WTC11 (cell line): Measurements from ENCODE around the gene EREG. TPM values are rescaled to one million over a fixed set of nuclear protein-coding genes. Genes with fewer than 3 reads are reported as not detected.

Experiments
- ATAC-seq: fragments of 200-7000 bp; cut with Tn5 transposase; 2 replicates; pipeline ENCODE4 v1.10.0; 2021; ENCODE audit warnings: mild to moderate bottlenecking, moderate library complexity
- CTCF ChIA-PET: fragments of 300-600 bp; sonication (Branson Sonifier 250); formaldehyde crosslinking; loops from one replicate; lab custom pipeline; 2021; ENCODE audit warnings: antibody characterized with exemption; lab: Charles Lee
- POLR2A ChIA-PET: fragments of 350-600 bp; sonication (Branson Sonifier 250); formaldehyde crosslinking; loops from one replicate; lab custom pipeline; 2021; ENCODE audit warnings: antibody characterized with exemption; lab: Charles Lee
- DNase-seq: peaks from one replicate; pipeline ENCODE4 v3.0.0; 2021; ENCODE audit warnings: low spot score
- H3K27ac Mint-ChIP-seq: 2 replicates; pipeline ENCODE4 v1.8.0; 2021; ENCODE audit warnings: mixed read lengths
- H3K27me3 Mint-ChIP-seq: 2 replicates; pipeline ENCODE4 v1.8.0; 2021; ENCODE audit warnings: low read depth, mild to moderate bottlenecking, moderate library complexity, mixed read lengths
- H3K36me3 Mint-ChIP-seq: 2 replicates; pipeline ENCODE4 v1.8.0; 2021; ENCODE audit warnings: mixed read lengths
- H3K4me1 Mint-ChIP-seq: 2 replicates; pipeline ENCODE4 v1.8.0; 2022; ENCODE audit warnings: mixed read lengths
- H3K4me3 Mint-ChIP-seq: 2 replicates; pipeline ENCODE4 v1.8.0; 2021; ENCODE audit warnings: mild to moderate bottlenecking, moderate library complexity, mixed read lengths
- H3K9me3 Mint-ChIP-seq: 2 replicates; pipeline ENCODE4 v1.8.0; 2021; ENCODE audit warnings: mixed read lengths
- AFF4 ChIP-seq: sonication (generic); formaldehyde crosslinking; IDR thresholded peaks from 2 replicates; pipeline ENCODE4 v1.8.1; 2023; ENCODE audit warnings: mild to moderate bottlenecking, missing genetic modification reagents, borderline replicate concordance
- CBFB ChIP-seq: sonication (generic); formaldehyde crosslinking; IDR thresholded peaks from 2 replicates; pipeline ENCODE4 v1.8.1; 2022; ENCODE audit warnings: mild to moderate bottlenecking, low read depth, missing genetic modification reagents
- CREB1 ChIP-seq: sonication (generic); formaldehyde crosslinking; IDR thresholded peaks from 2 replicates; pipeline ENCODE4 v1.8.0; 2023; ENCODE audit warnings: mild to moderate bottlenecking, missing genetic modification reagents
- CREM ChIP-seq: sonication (generic); formaldehyde crosslinking; IDR thresholded peaks from 2 replicates; pipeline ENCODE4 v1.8.1; 2022; ENCODE audit warnings: mild to moderate bottlenecking, missing genetic modification reagents, moderate library complexity
- EMX1 ChIP-seq: fragments of 250-450 bp; sonication (Bioruptor Pico); IDR thresholded peaks from 2 replicates; pipeline ENCODE4 v1.8.0; 2021; ENCODE audit warnings: mild to moderate bottlenecking
- GABPB1 ChIP-seq: sonication (generic); formaldehyde crosslinking; IDR thresholded peaks from 2 replicates; pipeline ENCODE4 v1.8.1; 2023; ENCODE audit warnings: mild to moderate bottlenecking, missing genetic modification reagents
- KAT7 ChIP-seq: sonication (generic); formaldehyde crosslinking; IDR thresholded peaks from 2 replicates; pipeline ENCODE4 v1.8.1; 2023; ENCODE audit warnings: missing genetic modification reagents, mild to moderate bottlenecking, borderline replicate concordance
- NFATC4 ChIP-seq: fragments of 250-450 bp; sonication (Bioruptor Pico); IDR thresholded peaks from 2 replicates; pipeline ENCODE4 v1.9.0; 2021; ENCODE audit warnings: mild to moderate bottlenecking
- PREB ChIP-seq: sonication (generic); formaldehyde crosslinking; IDR thresholded peaks from 2 replicates; pipeline ENCODE4 v1.8.1; 2022; ENCODE audit warnings: mild to moderate bottlenecking, missing genetic modification reagents, moderate library complexity, borderline replicate concordance
- PRRX2 ChIP-seq: fragments of 250-450 bp; sonication (Bioruptor Pico); IDR thresholded peaks from 2 replicates; pipeline ENCODE4 v1.8.0; 2021; ENCODE audit warnings: mild to moderate bottlenecking
- SMAD4 ChIP-seq: sonication (generic); formaldehyde crosslinking; IDR thresholded peaks from 2 replicates; pipeline ENCODE4 v1.8.0; 2022; ENCODE audit warnings: mild to moderate bottlenecking, missing genetic modification reagents
- SP1 ChIP-seq: sonication (generic); formaldehyde crosslinking; conservative IDR thresholded peaks from 2 replicates; pipeline ENCODE4 v1.8.1; 2022; ENCODE audit warnings: missing genetic modification reagents
- TEAD4 ChIP-seq: sonication (generic); formaldehyde crosslinking; IDR thresholded peaks from 2 replicates; pipeline ENCODE4 v1.8.0; 2022; ENCODE audit warnings: mild to moderate bottlenecking, missing genetic modification reagents
- TP53 ChIP-seq: sonication (generic); formaldehyde crosslinking; IDR thresholded peaks from 2 replicates; pipeline ENCODE4 v1.8.1; 2023; ENCODE audit warnings: mild to moderate bottlenecking, missing genetic modification reagents
- total RNA-seq: library from RNA; stranded (reverse); gene quantifications from 3 replicates; pipeline ENCODE4 v1.2.3, GENCODE V29; 2021
- TF ChIP-seq, protein P1 (sequence below): sonication (generic); formaldehyde crosslinking; IDR thresholded peaks from 2 replicates; pipeline ENCODE4 v1.8.0; 2022; ENCODE audit warnings: mild to moderate bottlenecking, missing genetic modification reagents
- TF ChIP-seq, protein P2 (sequence below): sonication (generic); formaldehyde crosslinking; IDR thresholded peaks from 2 replicates; pipeline ENCODE4 v1.8.0; 2023; ENCODE audit warnings: missing genetic modification reagents
- TF ChIP-seq, protein P3 (sequence below): fragments of 250-450 bp; sonication (Bioruptor Pico); IDR thresholded peaks from 2 replicates; pipeline ENCODE4 v1.9.0; 2021; ENCODE audit warnings: moderate library complexity, mild to moderate bottlenecking, inconsistent platforms, borderline replicate concordance

The EREG gene
- total RNA-seq, 1 experiment from 2014 or later, result 0.09 TPM

GRCh38 chr4:74413265-74413664 lies 48.3 kb downstream of the EREG start (continued):
- TF ChIP-seq EMX1 (CRISPR knock-in tag), result no peak

DNA sequence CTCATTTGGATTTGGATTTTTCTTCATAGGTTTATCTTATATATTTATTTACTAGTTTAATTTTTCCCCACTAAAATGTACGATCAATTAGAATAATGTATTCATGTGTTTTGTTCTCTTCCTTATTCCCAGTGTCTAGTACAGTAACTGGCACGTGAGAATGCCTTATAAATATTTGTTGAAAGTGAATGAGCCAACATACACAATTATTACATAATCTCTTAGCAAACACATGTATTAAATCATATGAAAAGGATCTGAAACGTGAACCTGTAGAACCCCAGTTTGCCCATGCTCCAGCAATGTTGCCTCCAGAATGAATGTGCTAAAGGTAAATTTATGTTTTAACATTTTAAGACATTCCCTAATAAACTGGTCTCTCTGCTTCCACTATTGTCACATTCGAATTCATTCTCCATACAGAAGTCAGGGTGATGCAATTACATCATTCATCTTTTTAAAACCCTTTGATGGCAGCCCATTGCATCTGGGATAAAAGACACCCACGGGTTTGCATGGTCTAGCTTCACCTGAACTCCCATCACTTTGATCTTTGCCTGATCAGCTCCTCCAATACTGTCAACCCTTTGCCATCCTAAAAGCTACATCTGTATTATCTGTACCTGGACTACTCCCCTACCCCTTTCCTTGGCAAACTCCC lies 49.3 kb downstream of the EREG start:
- ChIA-PET POLR2A (no interaction called here), CTCF (no interaction called here)
- TF ChIP-seq CREM (CRISPR knock-in tag) (no peak), AFF4 (CRISPR knock-in tag) (no peak), PREB (CRISPR knock-in tag) (no peak), PRRX2 (CRISPR knock-in tag) (no peak), SP1 (CRISPR knock-in tag) (no peak), CREB1 (CRISPR knock-in tag) (no peak), GABPB1 (CRISPR knock-in tag) (no peak), KAT7 (CRISPR knock-in tag) (no peak), TEAD4 (CRISPR knock-in tag) (no peak), TP53 (CRISPR knock-in tag) (no peak), NFATC4 (no peak), SMAD4 (CRISPR knock-in tag) (no peak), CBFB (CRISPR knock-in tag) (no peak)
- TF ChIP-seq, protein P1, sequence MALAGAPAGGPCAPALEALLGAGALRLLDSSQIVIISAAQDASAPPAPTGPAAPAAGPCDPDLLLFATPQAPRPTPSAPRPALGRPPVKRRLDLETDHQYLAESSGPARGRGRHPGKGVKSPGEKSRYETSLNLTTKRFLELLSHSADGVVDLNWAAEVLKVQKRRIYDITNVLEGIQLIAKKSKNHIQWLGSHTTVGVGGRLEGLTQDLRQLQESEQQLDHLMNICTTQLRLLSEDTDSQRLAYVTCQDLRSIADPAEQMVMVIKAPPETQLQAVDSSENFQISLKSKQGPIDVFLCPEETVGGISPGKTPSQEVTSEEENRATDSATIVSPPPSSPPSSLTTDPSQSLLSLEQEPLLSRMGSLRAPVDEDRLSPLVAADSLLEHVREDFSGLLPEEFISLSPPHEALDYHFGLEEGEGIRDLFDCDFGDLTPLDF, result no peak
- TF ChIP-seq, protein P2, sequence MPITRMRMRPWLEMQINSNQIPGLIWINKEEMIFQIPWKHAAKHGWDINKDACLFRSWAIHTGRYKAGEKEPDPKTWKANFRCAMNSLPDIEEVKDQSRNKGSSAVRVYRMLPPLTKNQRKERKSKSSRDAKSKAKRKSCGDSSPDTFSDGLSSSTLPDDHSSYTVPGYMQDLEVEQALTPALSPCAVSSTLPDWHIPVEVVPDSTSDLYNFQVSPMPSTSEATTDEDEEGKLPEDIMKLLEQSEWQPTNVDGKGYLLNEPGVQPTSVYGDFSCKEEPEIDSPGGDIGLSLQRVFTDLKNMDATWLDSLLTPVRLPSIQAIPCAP (CRISPR knock-in tag), result no peak
- TF ChIP-seq, protein P3, sequence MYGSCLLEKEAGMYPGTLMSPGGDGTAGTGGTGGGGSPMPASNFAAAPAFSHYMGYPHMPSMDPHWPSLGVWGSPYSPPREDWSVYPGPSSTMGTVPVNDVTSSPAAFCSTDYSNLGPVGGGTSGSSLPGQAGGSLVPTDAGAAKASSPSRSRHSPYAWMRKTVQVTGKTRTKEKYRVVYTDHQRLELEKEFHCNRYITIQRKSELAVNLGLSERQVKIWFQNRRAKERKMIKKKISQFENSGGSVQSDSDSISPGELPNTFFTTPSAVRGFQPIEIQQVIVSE, result no peak
- no peak overlapping the region for H3K27ac Mint-ChIP-seq
- ATAC-seq (no peak), DNase-seq (no peak)
- no peaks in the 10 kb centered on the region for H3K36me3 Mint-ChIP-seq
- no peak overlapping the region for H3K4me3 Mint-ChIP-seq
- peaks cover 20% of the 10 kb centered on the region for H3K4me1 Mint-ChIP-seq
- H3K9me3 Mint-ChIP-seq, result peaks cover 4% of the 10 kb centered on the region; the same call in 1 of the 2 replicates
- H3K27me3 Mint-ChIP-seq, result peaks cover 34% of the 10 kb centered on the region
